OCI-LY1 (cell line): Measurements from ENCODE around the gene CYSRT1.

Experiments used
- EZH2 ChIP-seq: fragments of 200-600 bp; sonication (generic), shearing (Covaris generic); IDR thresholded peaks from 2 replicates; pipeline ENCODE4 v1.8.0; 2017; ENCODE audit warnings: borderline replicate concordance, mixed run types, mild to moderate bottlenecking, antibody characterized with exemption, low read length, moderate library complexity, mixed read lengths
- TF ChIP-seq, protein P1 (sequence below): fragments of 200-600 bp; sonication (generic), shearing (Covaris generic); IDR thresholded peaks from 2 replicates; pipeline ENCODE4 v1.5.1; 2017; ENCODE audit warnings: mild to moderate bottlenecking, antibody characterized with exemption, low read length, moderate library complexity, mixed read lengths

DNA sequence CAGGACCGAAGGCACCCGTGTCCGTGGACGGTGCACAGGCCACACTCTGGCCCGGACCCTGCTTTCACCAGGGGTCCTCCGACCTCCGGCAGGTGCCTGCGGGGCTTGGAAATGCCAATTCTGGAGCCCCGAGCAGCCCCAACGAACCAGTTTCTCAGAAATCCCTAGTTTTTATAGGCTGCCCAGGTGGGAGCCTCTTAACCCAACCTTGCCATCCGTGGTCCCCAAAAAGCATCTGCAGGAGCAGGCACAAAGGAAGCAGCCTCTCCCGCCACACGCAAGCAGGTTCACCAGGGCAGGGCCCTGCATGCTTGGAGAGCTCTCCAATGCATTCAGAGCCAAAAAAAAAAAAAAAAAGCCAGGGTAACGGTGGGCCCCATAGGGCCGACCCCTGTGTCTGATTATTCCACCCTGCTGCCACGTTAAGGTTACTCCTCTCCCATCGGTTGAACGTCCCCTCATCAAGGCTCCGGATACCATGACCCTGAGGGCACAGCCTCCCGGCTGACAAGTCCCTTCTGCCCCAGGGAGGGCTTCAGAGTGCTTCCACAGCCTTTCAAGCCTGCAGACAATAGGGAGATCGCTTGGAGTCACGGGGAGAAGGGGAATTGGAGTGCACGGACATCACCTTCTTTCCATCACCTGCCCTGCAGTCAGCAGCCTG is 23.6 kb upstream of the CYSRT1 start:
- TF ChIP-seq, protein P1, sequence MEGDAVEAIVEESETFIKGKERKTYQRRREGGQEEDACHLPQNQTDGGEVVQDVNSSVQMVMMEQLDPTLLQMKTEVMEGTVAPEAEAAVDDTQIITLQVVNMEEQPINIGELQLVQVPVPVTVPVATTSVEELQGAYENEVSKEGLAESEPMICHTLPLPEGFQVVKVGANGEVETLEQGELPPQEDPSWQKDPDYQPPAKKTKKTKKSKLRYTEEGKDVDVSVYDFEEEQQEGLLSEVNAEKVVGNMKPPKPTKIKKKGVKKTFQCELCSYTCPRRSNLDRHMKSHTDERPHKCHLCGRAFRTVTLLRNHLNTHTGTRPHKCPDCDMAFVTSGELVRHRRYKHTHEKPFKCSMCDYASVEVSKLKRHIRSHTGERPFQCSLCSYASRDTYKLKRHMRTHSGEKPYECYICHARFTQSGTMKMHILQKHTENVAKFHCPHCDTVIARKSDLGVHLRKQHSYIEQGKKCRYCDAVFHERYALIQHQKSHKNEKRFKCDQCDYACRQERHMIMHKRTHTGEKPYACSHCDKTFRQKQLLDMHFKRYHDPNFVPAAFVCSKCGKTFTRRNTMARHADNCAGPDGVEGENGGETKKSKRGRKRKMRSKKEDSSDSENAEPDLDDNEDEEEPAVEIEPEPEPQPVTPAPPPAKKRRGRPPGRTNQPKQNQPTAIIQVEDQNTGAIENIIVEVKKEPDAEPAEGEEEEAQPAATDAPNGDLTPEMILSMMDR, result no peak
- no peak for TF ChIP-seq EZH2
